ENCODE data around the gene PISD.
"Not testable (repeated sequence)": the region's sequence is repeated elsewhere in the genome, so short reads cannot be mapped to it uniquely, and the experiment has no call there.

PISD gene

DNA sequence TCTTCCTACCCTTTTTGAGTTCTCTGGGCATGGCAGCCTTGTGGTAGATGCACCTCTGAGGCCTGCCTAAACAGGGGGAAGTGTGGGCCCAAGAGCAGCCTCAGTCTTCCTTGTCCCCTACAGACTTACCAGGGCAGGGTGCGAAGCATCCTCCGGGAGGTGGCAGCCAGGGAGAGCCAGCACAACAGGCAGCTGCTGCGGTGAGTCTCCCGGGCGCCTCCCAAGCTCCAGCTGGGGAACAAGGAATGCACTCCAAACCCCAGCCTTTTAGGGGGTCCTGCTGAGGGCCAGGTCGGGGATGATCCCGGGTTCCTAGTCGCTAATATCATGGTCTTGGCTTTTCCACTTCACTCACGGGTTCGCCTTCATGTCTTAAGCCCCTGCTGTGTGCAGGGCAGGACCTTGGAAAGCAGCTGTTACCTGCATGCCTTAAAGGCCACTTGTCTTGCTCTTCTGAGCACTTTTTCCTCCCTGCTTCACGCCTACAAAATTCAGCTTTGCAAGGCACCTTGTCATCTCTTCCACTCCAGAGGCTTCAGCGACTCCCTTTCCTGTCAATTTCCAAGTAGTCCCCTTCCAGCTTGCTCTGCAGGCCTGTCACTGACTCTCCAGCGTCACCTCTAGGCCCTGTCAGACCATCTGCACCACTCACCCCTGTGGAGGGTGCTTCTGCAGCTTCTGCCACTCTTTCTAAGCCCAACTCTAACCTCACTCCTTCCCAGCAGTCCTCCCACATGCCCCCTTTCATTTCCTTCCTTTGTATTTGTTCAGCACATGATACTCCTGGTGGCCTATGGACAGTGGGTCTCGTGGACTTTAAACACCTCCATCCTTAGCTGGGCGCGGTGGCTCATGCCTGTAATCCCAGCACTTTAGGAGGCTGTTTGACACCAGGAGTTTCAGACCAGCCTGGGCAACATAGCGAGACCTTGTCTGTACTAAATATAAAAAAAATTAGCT, 57.0 kb downstream of the PISD start:
- no peak for DNase-seq

DNA sequence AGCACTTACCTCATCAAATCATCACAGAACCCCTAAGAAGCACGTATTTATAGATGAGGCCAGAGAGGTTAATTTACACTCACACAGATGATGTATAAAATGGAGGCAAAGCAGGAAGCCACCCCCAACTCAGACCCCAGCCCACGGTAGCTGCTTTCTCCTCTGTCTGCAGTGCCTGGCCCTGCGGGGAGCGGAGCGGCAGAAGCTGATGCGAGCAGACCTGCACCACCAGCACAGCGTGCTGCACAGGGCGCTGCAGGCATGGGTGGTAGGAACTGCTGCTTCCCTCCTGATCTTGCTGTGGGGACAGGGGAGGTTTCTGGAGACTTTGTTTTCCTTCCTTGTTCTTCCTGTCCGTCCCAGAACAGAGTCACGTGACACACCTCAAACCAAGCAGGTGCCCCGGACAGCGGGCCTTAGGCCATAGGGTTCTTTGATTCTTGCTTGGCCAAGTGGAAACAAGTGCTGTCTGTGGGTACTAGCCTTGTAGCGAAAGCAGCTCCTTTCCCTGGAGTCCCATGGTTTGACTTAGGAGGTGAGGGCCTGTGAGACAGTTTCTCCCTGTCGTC, 57.8 kb downstream of the PISD start:
- no peak for DNase-seq

DNA sequence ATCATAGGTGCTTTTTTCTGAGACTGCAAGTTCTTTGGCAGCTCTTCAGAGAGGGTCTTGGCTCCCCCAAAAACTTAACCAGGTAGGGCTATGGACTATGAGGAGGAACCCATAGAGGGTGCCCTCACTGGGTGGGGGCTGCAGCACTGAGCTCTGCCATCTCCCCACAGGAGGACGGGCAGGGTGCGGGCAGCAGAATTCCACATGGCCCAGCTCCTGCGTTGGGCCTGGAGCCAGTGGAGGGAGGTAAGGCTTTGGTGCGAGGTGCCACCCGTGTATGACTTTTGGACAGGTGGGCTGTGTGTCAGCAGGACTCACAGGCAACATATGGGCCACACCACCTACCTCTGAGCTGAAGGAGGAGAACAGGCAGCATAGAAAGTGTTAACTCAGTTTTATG, 58.4 kb downstream of the PISD start:
- DNase-seq: no peak

DNA sequence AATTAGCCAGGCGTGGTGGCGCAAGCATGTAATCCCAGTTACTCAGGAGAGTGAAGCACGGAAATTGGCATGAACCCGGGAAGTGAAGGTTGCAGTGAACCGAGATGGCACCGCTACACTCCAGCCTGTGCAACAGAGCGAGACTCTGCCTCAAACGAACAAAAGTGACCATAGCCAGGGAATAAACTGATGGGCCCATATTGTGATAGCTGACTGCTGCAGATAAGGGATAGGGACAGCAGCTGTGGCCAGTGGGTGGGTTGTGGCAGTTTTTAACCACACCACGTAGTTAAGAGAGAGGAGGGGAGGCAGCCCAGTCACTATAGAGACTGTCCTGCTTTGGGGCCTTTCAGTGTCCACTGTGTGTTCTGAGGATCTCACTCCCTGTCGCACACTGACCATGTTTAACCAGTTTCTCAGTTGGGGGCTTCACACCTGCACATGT, 58.9 kb downstream of the PISD start:
- DNase-seq: no peak

DNA sequence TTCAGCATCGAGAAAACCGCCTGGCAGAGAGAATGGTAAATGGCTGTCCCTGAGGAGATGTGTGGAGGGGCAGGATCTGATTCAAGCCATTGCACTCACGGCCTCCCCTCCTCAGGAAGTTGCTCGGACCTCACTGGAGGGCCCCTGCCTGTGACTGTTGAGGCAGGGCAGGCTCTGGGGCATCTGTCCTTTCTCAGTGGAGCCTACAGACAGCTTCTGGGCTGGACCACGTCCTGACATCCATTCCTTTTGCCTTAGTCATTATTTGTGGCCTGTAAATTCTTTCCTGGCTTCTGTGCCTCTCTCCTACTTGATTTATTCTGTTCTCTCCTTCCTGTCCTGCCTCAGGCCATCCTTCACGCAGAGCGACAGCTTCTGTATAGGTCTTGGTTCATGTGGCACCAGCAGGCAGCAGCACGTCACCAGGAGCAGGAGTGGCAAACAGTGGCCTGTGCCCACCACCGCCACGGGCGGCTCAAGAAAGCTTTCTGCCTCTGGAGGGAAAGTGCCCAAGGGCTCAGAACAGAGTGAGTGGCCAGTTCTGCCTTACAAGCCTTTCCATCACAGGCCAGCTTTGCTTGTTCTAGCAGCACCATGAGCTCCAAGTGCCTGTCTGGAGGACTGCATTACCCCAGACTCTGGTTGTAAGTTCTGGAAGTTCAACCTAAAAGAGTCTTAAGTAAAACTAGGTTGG, 59.6 kb downstream of the PISD start:
- DNase-seq: no peak

DNA sequence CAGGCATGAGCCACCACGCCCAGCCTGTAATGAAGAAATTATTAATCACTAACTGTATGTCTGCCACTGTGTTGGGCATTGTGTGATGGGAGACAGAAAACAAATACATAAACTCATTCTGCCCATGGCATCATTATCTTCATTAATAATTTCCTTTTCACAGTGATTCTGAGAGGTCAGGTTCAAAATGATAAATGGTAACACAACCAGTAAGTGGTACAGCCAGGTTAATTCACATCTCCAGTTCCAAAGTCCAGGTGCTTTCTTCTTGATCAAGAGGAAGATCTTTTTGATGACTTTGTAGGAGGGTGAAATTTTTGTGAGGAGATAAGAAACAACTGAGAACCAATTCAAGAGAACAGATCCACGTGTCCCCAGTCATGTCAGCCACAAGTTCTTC, 66.7 kb downstream of the PISD start:
- DNase-seq: no peak

DNA sequence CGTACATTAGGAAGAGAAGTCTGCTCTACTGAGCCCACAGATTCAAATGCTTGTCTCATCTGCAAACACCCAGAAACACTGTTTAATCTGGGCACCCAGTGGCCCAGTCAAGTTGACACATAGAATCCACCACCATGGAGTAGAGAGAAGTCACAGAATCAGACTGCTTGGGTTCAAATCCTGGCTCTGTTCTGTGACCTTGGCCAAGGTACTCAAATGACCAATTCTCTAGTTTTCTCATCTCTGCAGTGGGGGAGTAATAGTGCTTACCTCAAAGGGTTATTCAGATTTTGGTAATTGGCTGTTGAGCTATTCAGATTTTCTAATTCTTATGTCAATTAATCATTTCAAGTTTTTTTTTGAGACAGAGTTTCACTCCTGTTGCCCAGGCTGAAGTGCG, 71.9 kb downstream of the PISD start:
- DNase-seq: not testable (repeated sequence)

DNA sequence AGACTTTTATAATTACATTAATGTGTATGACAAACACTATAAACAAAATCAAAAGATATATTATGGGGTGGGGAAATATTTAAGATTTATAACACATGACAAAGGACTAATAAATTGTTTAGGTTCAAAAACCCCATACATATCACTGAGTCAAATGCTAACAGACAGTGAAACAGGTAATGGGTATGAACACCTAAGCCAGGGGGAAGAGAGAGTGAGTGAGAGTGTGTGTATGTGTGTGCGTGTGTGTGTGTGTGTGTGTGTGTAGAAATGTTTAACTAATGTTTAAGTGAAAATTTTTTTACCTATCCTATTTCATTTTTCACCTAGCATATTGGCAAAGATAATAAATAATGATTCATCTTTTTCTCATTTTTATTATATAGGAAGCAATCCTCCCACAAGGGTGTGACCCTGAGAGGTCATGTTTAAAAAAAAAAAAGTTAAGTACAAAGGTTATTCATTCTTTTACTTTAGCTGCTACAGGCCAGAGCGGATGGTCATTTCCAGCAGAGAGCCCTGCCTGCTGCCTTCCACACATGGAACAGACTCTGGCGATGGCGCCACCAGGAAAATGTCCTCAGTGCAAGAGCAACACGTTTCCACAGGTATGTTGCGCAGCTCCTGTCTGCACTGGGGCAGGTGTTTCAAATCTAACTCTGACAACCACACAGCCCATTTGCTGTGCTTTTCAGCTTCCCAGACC, 72.9 kb downstream of the PISD start:
- DNase-seq: no peak

DNA sequence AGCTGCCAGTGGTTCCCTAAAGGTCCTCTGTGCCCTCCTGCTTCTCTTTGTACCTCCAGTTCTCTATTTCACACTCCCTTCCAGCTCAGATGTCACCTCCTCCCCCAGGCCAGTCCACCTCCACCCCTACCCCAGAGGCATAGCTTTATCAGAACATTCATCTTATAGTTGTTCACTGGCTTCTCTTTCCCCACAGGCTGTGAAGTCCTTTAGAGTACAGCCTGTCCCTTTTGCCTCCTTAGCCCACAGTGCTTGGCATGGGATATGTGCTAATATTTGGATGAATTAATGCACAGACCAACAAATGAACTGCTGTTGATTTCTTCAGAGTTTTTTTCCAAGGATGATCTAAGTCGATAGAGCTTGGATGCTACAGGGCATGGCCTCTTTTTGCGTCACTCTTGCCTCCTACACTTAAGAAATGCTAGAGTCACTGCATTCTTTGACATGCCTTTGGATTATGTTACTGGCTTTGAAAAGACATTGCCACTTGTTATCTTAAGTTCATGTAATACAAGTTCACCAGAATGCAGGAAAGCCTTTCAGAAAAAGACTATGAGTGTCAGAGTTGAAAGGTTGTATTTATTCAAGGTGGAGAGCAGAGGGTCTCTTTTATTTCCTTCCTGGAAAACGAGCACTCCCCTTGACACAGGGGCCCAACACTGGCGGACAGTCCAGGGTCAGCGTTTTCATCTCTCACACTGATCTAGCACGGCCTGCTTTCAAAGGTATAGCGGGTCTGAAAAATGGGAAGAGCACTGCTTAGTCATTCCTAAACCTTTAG, 75.7 kb downstream of the PISD start:
- DNase-seq: no peak

DNA sequence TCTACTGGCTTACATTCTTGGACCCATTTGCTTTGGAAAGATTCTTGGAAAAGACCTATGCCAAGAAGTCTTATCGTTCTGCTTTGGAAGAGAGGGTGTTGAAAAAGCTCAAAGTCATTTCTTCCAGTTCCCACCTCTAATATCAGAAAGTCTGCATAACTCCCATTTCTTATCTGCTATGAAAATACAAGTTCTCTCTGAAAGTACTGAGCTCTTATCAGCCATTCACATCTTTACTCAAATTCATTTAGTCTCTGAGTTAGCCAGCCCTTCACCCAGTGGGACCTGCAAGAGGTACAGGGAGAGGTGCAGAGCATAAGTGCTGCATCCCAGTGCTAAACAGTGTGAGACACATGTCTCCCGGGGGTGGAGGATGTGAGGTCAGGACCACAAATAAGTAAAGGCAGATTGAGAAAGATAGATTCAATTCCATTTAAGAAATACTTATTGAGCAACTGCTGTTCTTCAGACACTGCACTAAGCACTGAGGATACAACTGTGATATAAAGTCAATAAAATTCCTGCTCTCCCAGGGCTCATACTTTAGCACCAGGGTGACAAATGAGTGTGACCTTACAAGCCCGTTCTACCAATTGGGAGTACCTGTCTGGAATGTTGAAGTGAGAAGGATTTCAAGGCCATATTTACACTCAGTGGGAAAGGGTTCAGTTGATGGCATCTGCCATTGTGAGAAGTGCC, 76.7 kb downstream of the PISD start:
- no peak for DNase-seq

DNA sequence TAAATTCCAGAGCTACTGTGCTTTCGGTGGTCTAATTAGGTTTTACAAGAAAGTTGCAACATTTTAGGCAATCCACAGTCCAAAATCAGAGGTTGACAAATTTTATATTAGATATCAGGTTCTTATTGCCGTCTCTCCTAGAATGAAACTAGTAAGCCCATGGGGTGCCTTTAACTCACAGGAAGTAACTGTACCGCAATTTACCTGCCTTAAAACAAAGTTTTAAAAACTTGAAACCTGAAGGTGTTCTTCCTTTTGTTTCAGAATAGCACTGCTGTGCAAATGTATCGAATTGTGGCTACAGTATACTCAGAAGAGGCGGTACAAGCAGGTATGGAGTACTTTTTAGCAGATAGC, 77.2 kb downstream of the PISD start:
- no peak for DNase-seq

DNA sequence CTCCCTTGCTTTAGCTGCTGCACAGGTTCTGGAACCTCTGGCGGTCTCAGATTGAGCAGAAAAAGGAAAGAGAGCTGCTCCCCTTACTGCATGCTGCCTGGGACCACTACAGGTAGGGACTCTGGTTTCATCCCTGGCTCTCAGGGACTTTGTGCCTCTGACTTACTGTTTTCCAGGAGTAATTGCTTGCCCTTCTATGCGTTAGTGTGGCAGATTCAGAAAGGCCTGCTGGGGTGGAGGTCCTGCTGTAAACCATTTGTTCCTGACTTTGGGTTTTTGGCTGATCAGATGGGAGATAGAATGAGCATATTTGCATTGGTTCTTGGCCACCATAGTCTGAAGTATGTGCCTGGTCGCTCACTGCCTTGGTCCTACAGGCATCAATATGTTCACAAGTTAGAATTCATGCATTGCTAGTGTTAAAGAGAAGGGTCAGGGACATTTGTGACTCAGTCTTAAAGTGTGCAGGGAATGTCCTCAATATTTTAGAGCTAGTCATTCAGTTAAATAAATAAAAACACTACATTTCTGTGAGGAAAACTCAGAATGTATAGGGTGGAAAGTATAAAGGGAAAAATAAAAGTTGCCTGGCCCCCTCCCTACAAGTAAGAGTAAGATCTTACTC, 78.0 kb downstream of the PISD start:
- no peak for DNase-seq

DNA sequence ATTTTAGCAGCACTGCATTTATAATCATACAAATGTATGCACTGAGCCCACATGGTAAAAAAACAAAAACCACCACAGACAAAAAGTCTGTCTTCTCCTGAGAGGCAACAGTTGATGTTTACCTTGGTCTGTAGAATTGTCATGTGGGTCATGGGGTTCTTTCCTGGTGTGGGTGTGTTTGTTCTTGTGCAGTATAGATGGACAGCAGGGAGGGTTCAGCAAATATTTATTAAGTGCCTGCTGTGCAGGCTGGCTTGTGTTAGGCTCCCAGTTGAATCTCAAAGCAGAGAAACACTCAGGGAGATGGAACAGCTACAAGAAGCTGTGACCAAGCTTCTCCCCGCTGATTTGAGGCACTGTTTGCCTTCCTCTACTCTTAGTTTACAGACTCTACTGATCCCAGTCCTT, 82.2 kb downstream of the PISD start:
- no peak for DNase-seq

DNA sequence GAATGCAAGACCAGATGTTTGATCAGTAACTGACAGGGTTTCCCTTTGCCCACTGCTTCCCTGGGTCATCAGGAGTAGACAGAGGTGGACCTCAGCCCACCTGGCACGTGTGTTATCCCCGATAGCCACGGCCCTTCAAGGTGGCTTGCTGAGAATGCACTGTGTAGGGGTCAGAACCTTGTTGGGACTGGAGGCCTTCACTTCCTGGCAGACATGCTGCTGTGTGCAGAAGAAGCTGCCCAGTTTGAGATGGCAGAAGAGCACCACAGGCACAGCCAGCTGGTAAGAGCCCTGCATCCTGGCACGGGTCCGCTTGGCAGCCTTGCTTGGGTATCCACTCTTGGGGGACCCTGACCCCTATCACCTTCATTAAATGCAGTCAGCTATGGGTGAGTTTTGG, 83.8 kb downstream of the PISD start:
- no peak for DNase-seq

DNA sequence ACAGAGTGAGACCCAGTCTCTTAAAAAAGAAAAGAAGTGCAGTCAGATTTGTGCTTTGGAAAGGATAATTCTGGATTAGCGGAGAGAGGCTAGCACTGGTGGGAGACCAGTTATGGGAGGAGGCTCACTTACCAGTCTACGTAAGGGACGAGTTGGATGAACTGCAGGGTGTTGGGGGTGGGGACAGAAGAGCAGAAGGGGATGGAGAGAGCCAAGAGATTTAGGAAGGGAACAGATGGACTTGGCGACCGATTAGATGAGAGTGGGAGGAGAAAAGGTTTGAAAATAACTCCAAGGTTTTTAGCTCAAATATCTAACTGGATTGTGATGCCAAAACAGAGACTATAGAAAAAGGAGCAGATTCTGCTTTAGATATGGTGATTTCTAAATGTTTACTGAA, 84.3 kb downstream of the PISD start:
- DNase-seq: no peak

DNA sequence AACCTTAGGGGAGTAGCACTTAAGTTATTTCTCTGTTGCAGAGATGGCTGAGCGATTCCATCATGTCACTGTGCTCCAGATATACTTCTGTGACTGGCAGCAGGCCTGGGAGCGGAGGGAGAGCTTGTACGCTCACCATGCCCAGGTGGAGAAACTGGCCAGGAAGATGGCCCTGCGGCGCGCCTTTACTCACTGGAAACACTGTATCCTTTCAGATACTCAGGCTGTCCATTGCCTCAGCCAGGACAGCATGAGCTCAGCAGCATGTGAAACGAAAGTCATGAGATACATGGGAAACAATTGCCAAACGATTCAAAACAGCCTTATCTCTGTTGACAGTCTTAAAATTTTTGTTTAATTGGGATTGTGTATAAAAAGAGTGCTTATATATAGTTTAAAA, 86.8 kb downstream of the PISD start:
- no peak for DNase-seq

DNA sequence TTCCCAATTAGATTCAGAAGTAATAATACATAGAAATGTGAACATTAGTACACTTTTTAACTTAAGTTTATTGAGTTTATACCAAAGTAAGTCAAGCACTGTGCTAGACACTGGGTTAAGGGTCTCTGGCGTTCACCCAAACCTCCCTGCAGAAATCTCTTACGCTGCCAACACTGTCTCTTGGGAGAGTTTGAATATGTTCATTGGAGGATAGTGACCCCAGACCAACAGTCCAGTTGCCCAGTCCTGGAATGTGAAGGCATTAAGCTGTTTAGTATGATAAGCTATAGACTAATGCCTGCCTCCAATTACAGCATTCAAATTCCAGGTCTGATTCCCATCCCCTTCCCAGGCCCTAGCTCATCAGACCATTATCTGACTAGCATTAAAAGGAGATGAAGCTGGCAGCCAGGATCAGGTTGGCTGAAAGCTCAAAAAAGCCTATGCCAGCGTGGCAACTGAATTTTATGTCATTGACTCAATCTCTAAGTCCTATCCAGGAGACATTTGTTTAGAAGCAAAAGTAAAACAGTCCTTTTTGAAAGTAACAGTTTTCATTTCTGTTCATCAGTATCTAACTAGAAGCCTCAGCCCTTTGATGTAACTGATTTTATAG, 87.9 kb downstream of the PISD start:
- DNase-seq: no peak

DNA sequence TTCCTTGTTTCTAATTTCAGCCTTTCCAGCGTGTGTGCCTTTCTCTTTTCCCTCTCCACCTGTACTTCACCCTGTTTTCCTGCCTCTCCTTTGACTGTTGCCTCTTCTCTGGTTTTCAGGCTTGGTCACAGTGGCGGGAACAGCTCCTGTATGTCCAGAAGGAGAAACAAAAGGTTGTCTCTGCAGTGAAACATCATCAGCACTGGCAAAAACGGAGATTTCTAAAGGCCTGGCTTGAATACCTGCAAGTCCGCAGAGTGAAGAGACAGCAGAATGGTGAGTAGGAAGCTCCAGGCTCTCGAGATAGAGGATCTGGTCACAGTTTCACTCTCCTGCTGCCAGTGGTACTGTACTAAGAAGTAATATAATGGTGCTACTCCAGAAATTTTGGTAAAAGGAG, 89.1 kb downstream of the PISD start:
- no peak for DNase-seq

DNA sequence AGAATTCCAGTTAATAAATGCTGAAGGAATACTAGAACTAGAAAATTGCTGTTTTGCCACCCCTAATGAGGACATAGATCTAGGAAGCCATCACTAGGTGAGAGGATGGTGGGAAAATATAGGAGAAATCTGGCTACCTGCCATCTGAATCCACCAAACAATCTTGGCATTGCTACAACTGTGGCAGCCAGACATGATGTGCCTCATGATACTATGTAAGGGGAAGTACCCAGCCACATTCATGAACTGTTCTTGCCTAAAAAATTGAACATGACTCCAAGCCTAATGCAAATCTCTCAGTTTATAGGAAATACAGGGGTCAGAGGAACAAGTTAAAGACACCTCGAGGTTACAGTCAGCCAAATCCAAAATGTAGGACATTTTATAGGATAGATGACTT, 92.9 kb downstream of the PISD start:
- no peak for DNase-seq
